HepG2 (cell line): ENCODE measurements around the gene ENO3. TPM values are rescaled to one million over a fixed set of nuclear protein-coding genes. Genes with fewer than 3 reads are reported as not detected.

Experiments used
- ATAC-seq: fragments of 200-7000 bp; cut with Tn5 transposase; 3 replicates; pipeline ENCODE4 v1.9.1; 2020; ENCODE audit warnings: mild to moderate bottlenecking, moderate library complexity
- BruUV-seq: library from RNA; stranded (reverse); fragments of 400-500 nt; replicated peaks from 2 replicates; lab custom pipeline; 2021; lab: Mats Ljungman, UMichigan
- CTCF ChIA-PET: fragments of 300-600 bp; formaldehyde crosslinking; extraction: SDS; loops from one replicate; lab custom pipeline; 2021; ENCODE audit warnings: low total read pairs, inconsistent platforms, low intra/inter-chr PET ratio; lab: Yijun Ruan, JAX
- POLR2A ChIA-PET: fragments of 350-600 bp; sonication (Branson Sonifier 250); formaldehyde crosslinking; loops from one replicate; lab custom pipeline; 2020; ENCODE audit warnings: antibody characterized with exemption, inconsistent platforms; lab: Yijun Ruan, JAX
- DNase-seq: peaks from one replicate; pipeline ENCODE4 v3.0.0-alpha.2; 2015; ENCODE audit warnings: low spot score
- FAIRE-seq: peaks from 3 replicates; lab custom pipeline; 2011; peaks lifted over from hg19 to GRCh38; lab: Jason Lieb, UNC
- H2AFZ ChIP-seq: one replicate; pipeline ENCODE4 v1.6.1; 2011; ENCODE audit warnings: low read length, inconsistent platforms
- H3K27ac ChIP-seq: fragments of 300-600 bp; 3 replicates; pipeline ENCODE4 v1.8.0; 2011; ENCODE audit warnings: mixed run types, mild to moderate bottlenecking, mixed read lengths, low read length, inconsistent platforms; ENCODE audit not compliant: insufficient read depth; ENCODE audit errors: extremely low read length
- H3K27me3 ChIP-seq, 2 experiments: fragments of 200-600 bp in 1 of 2; 2 replicates in 1 of 2; 3 replicates in 1 of 2; pipeline versions ENCODE4 v1.6.0 to v1.8.0; 2011; ENCODE audit warnings: low read length in 2 of 2, mild to moderate bottlenecking in 2 of 2, moderate library complexity in 2 of 2, inconsistent platforms in 1 of 2; ENCODE audit not compliant: insufficient read depth in 2 of 2, control insufficient read depth in 1 of 2
- H3K36me3 ChIP-seq, 2 experiments: fragments of 200-600 bp in 1 of 2; replicated peaks in 1 of 2; 2 replicates in 1 of 2; 3 replicates in 1 of 2; pipeline versions ENCODE4 v1.5.1 to v1.8.0; 2011; ENCODE audit warnings: low read length in 2 of 2, inconsistent platforms in 1 of 2; ENCODE audit not compliant: insufficient read depth in 2 of 2, control insufficient read depth in 1 of 2
- H3K4me1 ChIP-seq: 2 replicates; pipeline ENCODE4 v1.5.1; 2012; ENCODE audit warnings: low read length, inconsistent platforms; ENCODE audit not compliant: insufficient read depth
- H3K4me2 ChIP-seq: 2 replicates; pipeline ENCODE4 v1.6.0; 2011; ENCODE audit warnings: low read depth, low read length, inconsistent platforms
- H3K4me3 ChIP-seq, 3 experiments: fragments of 200-600 bp in 1 of 3; sonication (generic), shearing (Covaris generic) in 1 of 3; replicated peaks in 1 of 3; 2 replicates each; pipeline ENCODE4 v1.5.1; 2011 to 2016; ENCODE audit warnings: low read length in 3 of 3, inconsistent platforms in 2 of 3, low read depth in 2 of 3, mild to moderate bottlenecking in 2 of 3, control low read depth in 1 of 3, mixed read lengths in 1 of 3; ENCODE audit not compliant: insufficient read depth in 1 of 3
- H3K79me2 ChIP-seq: one replicate; pipeline ENCODE4 v1.6.1; 2011; ENCODE audit warnings: low read length, inconsistent platforms; ENCODE audit not compliant: insufficient read depth
- H3K9ac ChIP-seq: 2 replicates; pipeline ENCODE4 v1.6.0; 2011; ENCODE audit warnings: mild to moderate bottlenecking, low read depth, low read length, inconsistent platforms; ENCODE audit not compliant: insufficient read depth
- H3K9me3 ChIP-seq: 2 replicates; pipeline ENCODE4 v1.5.1; 2012; ENCODE audit warnings: mild to moderate bottlenecking, low read length
- H4K20me1 ChIP-seq: 2 replicates; pipeline ENCODE4 v1.6.0; 2011; ENCODE audit warnings: inconsistent platforms, mild to moderate bottlenecking, low read length, moderate library complexity; ENCODE audit not compliant: insufficient read depth
- KAT7 ChIP-seq: IDR thresholded peaks from 2 replicates; pipeline ENCODE4 v1.6.1; 2018; ENCODE audit warnings: borderline replicate concordance, missing compliant biosample characterization
- KMT2A ChIP-seq: sonication (generic); formaldehyde crosslinking; IDR thresholded peaks from 2 replicates; pipeline ENCODE4 v1.4.0; 2020; ENCODE audit warnings: missing genetic modification reagents
- MIER3 ChIP-seq: IDR thresholded peaks from 2 replicates; pipeline ENCODE4 v1.6.1; 2016; ENCODE audit warnings: missing compliant biosample characterization, borderline replicate concordance
- NCOA5 ChIP-seq: sonication (generic); formaldehyde crosslinking; IDR thresholded peaks from 2 replicates; pipeline ENCODE4 v1.4.0; 2020; ENCODE audit warnings: missing genetic modification reagents
- PHF5A ChIP-seq: IDR thresholded peaks from one replicate; pipeline ENCODE4 v1.6.1; 2018; ENCODE audit warnings: low read depth, missing genetic modification reagents; ENCODE audit not compliant: unreplicated experiment
- POLR2G ChIP-seq: fragments of 200-400 bp; formaldehyde crosslinking; IDR thresholded peaks from 2 replicates; pipeline ENCODE4 v1.6.1; 2018; ENCODE audit warnings: mild to moderate bottlenecking, low read depth, low read length, moderate library complexity
- PTBP1 ChIP-seq: fragments of 200-400 bp; formaldehyde crosslinking; IDR thresholded peaks from 2 replicates; pipeline ENCODE4 v1.6.1; 2018; ENCODE audit warnings: low read length, low read depth; ENCODE audit not compliant: poor library complexity, severe bottlenecking
- RBM22 ChIP-seq: fragments of 200-400 bp; formaldehyde crosslinking; optimal IDR thresholded peaks from 2 replicates; pipeline ENCODE3; 2017; ENCODE audit warnings: mild to moderate bottlenecking, low read length, moderate library complexity
- REL ChIP-seq: sonication (generic); formaldehyde crosslinking; conservative IDR thresholded peaks from 2 replicates; pipeline ENCODE4 v1.8.0; 2022; ENCODE audit warnings: mild to moderate bottlenecking, missing genetic modification reagents, moderate library complexity
- RFXANK ChIP-seq: IDR thresholded peaks from 2 replicates; pipeline ENCODE4 v1.6.1; 2016
- RXRA ChIP-seq: sonication (generic); formaldehyde crosslinking; IDR thresholded peaks from 2 replicates; pipeline ENCODE4 v1.5.1; 2020; ENCODE audit warnings: missing genetic modification reagents
- ZNF225 ChIP-seq: sonication (generic); formaldehyde crosslinking; IDR thresholded peaks from 2 replicates; pipeline ENCODE4 v1.4.0; 2020; ENCODE audit warnings: mild to moderate bottlenecking, missing genetic modification reagents
- whole genome bisulfite sequencing: methylation state at CpG from one replicate; pipeline ENCODE4 v1.1.6; 2017; ENCODE audit warnings: low lambda C conversion rate; 5-methylcytosine and 5-hydroxymethylcytosine counted together
- in situ Hi-C: cut with HindIII; loops from 2 replicates; pipeline ENCODE4 v1.10.0; 2017; ENCODE audit warnings: low pct_unique_long_range_greater_than_20kb; ENCODE audit not compliant: extremely low pct_ligation_motif_present
- intact Hi-C: fragments of 100-400 bp; cut with micrococcal nuclease; formaldehyde crosslinking; loops from one replicate; pipeline ENCODE4 v1.10.0; 2022; ENCODE audit not compliant: unreplicated experiment
- polyA plus RNA-seq, 8 experiments: library from polyadenylated mRNA; depleted of rRNA in 3 of 8; stranded (reverse) in 7 of 8; unstranded in 1 of 8; fragments of >200 nt; fragmentation: Illumina TruSeq in 4 of 8; extraction: Trizol in 4 of 8; gene quantifications; 2 replicates each; pipeline versions ENCODE4 v1.2.1 to v1.2.3, GENCODE V29; 2011 to 2016; ENCODE audit warnings: low read depth in 4 of 8, missing spikeins in 1 of 8, mixed read lengths in 1 of 8; ENCODE audit not compliant: insufficient read depth in 1 of 8
- total RNA-seq, 5 experiments: library from RNA; depleted of rRNA; stranded (reverse); fragments of >200 nt; fragmentation: Illumina TruSeq; extraction: Trizol; gene quantifications; 2 replicates each; pipeline ENCODE4 v1.2.3, GENCODE V29; 2016; ENCODE audit warnings: low read depth in 1 of 5
- TF ChIP-seq, protein P1 (sequence below): sonication (generic); formaldehyde crosslinking; IDR thresholded peaks from 2 replicates; pipeline ENCODE4 v1.4.0; 2020; ENCODE audit warnings: mild to moderate bottlenecking, missing genetic modification reagents
- TF ChIP-seq, protein P2 (sequence below): sonication (generic); formaldehyde crosslinking; IDR thresholded peaks from 2 replicates; pipeline ENCODE4 v1.8.0; 2022; ENCODE audit warnings: missing genetic modification reagents, mild to moderate bottlenecking, inconsistent platforms, borderline replicate concordance

The ENO3 gene
- total and polyA plus RNA-seq, 2 of the 13 experiments (the other 11 are each of a cell fraction or from before 2014, with no cell fraction given) = 59.8 to 69.8 TPM

DNA sequence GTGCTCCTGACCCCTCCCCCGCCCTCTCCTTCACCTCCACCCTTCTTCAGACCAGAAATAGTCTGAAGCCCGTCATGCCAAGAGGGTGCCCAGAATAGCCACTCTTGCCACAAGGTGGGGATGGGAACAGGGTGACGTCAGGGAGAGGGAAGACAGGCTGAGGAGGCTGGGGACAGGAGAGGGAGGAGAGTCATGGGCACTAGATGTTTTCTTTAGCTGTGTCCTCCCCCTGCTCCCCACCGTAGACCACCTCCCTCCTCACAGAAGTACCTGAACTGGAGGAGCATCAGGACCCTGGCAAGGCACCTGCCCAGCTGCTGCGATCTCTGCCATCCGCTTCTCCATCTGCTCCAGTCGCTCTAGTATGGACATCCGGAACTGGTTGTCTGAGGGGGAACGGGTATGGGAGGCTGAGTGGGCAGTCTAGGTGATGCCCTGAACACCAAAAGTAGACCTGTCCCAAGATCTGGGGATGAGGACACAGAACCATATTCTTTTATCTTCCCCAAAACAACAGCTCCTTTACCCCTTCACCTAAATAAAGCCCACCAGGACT, 23.3 kb downstream of the ENO3 start:
- BruUV-seq = no TSS peak
- Histone ChIP-seq H3K27ac (no peak overlapping the region), H3K27me3 (no peaks in the 10 kb centered on the region), H3K4me1 (peaks cover 27% of the 10 kb centered on the region), H3K36me3 (peaks cover 1 to 19% of the 10 kb centered on the region in 2 experiments), H2AFZ (no peak overlapping the region), H3K4me2 (no peak overlapping the region), H4K20me1 (no peaks in the 10 kb centered on the region), H3K9me3 (no peaks in the 10 kb centered on the region), H3K9ac (no peak overlapping the region), H3K4me3 (no peak overlapping the region), H3K79me2 (peaks cover 10% of the 10 kb centered on the region)
- in situ Hi-C loops (no loop called here), intact Hi-C loops (no loop called here)
- DNase-seq (no peak), FAIRE-seq (no peak), ATAC-seq (no peak)
- 93% methylated on average over 9 of the region's 9 CpGs for WGBS
- CTCF ChIA-PET = no interaction called here
- TF ChIP-seq ZNF225 (CRISPR knock-in tag) (no peak), PHF5A (CRISPR knock-in tag) (no peak), RBM22 (peak; percentile 47), POLR2G (0 out of 2 replicates have a peak, but pooled peaks have one; percentile 3), REL (no peak), NCOA5 (CRISPR knock-in tag) (no peak), KMT2A (CRISPR knock-in tag) (no peak), KAT7 (CRISPR knock-in tag) (no peak), RXRA (CRISPR knock-in tag) (no peak), RFXANK (no peak), PTBP1 (no peak), MIER3 (CRISPR knock-in tag) (no peak)
- TF ChIP-seq, protein P1, sequence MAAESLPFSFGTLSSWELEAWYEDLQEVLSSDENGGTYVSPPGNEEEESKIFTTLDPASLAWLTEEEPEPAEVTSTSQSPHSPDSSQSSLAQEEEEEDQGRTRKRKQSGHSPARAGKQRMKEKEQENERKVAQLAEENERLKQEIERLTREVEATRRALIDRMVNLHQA (CRISPR knock-in tag) = no peak
- TF ChIP-seq, protein P2, sequence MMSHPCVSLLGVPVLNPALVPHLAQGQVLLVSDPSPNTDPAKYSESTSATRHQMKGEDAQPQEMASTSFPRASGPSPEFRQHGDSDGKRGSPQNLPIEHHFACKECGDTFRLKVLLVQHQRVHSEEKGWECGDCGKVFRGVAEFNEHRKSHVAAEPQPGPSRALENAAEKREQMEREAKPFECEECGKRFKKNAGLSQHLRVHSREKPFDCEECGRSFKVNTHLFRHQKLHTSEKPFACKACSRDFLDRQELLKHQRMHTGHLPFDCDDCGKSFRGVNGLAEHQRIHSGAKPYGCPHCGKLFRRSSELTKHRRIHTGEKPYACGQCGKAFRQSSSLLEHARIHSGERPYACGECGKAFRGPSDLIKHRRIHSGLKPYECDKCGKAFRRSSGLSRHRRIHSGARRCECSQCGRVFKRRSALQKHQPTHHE (CRISPR knock-in tag) = no peak
- POLR2A ChIA-PET = interaction anchor here (2.6 kb wide), 1 partner anchor 65 kb away, joined by 10 read pairs; no protein-coding TSS in a partner anchor
